Common myeloid progenitor, CD34-positive (primary cell): ENCODE data around the gene MAP3K12.
"Not testable (repeated sequence)": the region's sequence is repeated elsewhere in the genome, so short reads cannot be mapped to it uniquely, and the experiment has no call there.

Experiments
- CTCF ChIA-PET: fragments of 350-600 bp; sonication (Branson Sonifier 250); formaldehyde crosslinking; loops from one replicate; lab custom pipeline; 2021; ENCODE audit warnings: antibody characterized with exemption; lab: Charles Lee
- POLR2A ChIA-PET: fragments of 350-600 bp; sonication (Branson Sonifier 250); formaldehyde crosslinking; loops from one replicate; lab custom pipeline; 2021; ENCODE audit warnings: antibody characterized with exemption; lab: Charles Lee
- DNase-seq, 3 donors: peaks; one replicate each; pipeline versions ENCODE4 v3.0.0 to v3.0.0-alpha.2; 2013
- H3K27ac ChIP-seq, 2 experiments: 1 replicate in 1 of 2; 2 replicates in 1 of 2; pipeline ENCODE4 v1.7.0; 2013; ENCODE audit warnings: inconsistent platforms in 2 of 2, low read length in 2 of 2, mild to moderate bottlenecking in 2 of 2, low read depth in 1 of 2, moderate library complexity in 1 of 2; ENCODE audit not compliant: severe bottlenecking in 2 of 2, insufficient read depth in 1 of 2, poor library complexity in 1 of 2
- H3K27me3 ChIP-seq, 5 experiments: replicated peaks in 2 of 5; 1 replicate in 3 of 5; 2 replicates in 2 of 5; pipeline versions ENCODE4 v1.6.1 to v1.7.0; 2013; ENCODE audit warnings: low read length in 4 of 5, mild to moderate bottlenecking in 2 of 5, moderate library complexity in 2 of 5, inconsistent platforms in 1 of 5; ENCODE audit not compliant: insufficient read depth in 5 of 5, control insufficient read depth in 4 of 5
- H3K36me3 ChIP-seq, 4 experiments: 1 replicate in 2 of 4; 2 replicates in 2 of 4; pipeline versions ENCODE4 v1.6.1 to v1.7.0; 2013; ENCODE audit warnings: low read length in 3 of 4, control low read depth in 1 of 4, mild to moderate bottlenecking in 1 of 4; ENCODE audit not compliant: control insufficient read depth in 4 of 4, insufficient read depth in 4 of 4
- H3K4me1 ChIP-seq, 4 experiments: 1 replicate in 3 of 4; 2 replicates in 1 of 4; pipeline versions ENCODE4 v1.6.1 to v1.7.1; 2013; ENCODE audit warnings: low read length in 3 of 4, mild to moderate bottlenecking in 3 of 4, control low read depth in 1 of 4, inconsistent platforms in 1 of 4, moderate library complexity in 1 of 4; ENCODE audit not compliant: control insufficient read depth in 4 of 4, insufficient read depth in 4 of 4; ENCODE audit errors: control extremely low read depth in 1 of 4
- H3K4me3 ChIP-seq, 7 experiments: 1 replicate in 4 of 7; 2 replicates in 3 of 7; pipeline versions ENCODE4 v1.5.1 to v1.7.0; 2013; ENCODE audit warnings: mild to moderate bottlenecking in 7 of 7, low read length in 6 of 7, moderate library complexity in 6 of 7, inconsistent platforms in 2 of 7, low read depth in 2 of 7, control low read depth in 1 of 7; ENCODE audit not compliant: insufficient read depth in 4 of 7, control insufficient read depth in 1 of 7; ENCODE audit errors: extremely low read depth in 1 of 7
- H3K9me3 ChIP-seq, 5 experiments: 1 replicate in 4 of 5; 2 replicates in 1 of 5; pipeline versions ENCODE4 v1.6.1 to v1.7.1; 2013; ENCODE audit warnings: low read length in 4 of 5, mild to moderate bottlenecking in 2 of 5, inconsistent platforms in 1 of 5, low read depth in 1 of 5, moderate library complexity in 1 of 5; ENCODE audit not compliant: control insufficient read depth in 4 of 5, insufficient read depth in 2 of 5; ENCODE audit errors: control extremely low read depth in 1 of 5
- WGBS: methylation state at CpG from one replicate; pipeline ENCODE4 v1.1.5; 2013; ENCODE audit not compliant: insufficient coverage; 5-methylcytosine and 5-hydroxymethylcytosine counted together

The MAP3K12 gene

DNA sequence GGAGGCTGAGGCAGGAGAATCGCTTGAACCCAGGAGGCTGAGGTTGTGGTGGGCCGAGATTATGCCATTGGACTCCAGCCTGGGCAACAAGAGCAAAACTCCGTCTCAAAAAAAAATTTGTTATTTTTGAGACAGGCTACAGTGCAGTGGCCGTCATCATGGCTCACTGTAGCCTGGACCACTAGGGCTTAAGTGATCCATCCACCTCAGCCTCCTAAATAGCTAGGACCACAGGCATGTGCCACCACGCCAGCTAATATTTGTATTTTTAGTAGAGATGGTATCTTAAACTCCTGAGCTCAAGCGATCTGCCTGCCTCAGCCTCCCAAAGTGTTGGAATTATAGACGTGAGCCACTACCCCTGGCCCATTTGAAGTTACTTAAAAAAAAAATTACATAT, 48.3 kb downstream of the MAP3K12 start:
- DNase-seq, result no peak
- WGBS, result 95% methylated on average over 4 of the region's 7 CpGs
- H3K36me3 ChIP-seq, result peaks cover 14 to 41% (median 26%) of the 10 kb centered on the region in 4 experiments
- no peak overlapping the region for H3K27ac ChIP-seq
- H3K9me3 ChIP-seq, result no peaks in the 10 kb centered on the region
- peaks cover 8 to 20% (median 13%) of the 10 kb centered on the region in 4 experiments for H3K4me1 ChIP-seq
- no peak overlapping the region for H3K4me3 ChIP-seq
- ChIA-PET CTCF (interaction anchor here (0.6 to 1.0 kb wide), 6 partner anchors 25 to 85 kb away, joined by 3 read pairs; partner anchors contain the start of gene TARBP2), POLR2A (interaction anchor here (0.9 to 1.0 kb wide), 2 partner anchors 10 to 50 kb away, joined by 3 read pairs; partner anchors contain the start of genes PRR13 and TARBP2)
- no peaks in the 10 kb centered on the region for H3K27me3 ChIP-seq

DNA sequence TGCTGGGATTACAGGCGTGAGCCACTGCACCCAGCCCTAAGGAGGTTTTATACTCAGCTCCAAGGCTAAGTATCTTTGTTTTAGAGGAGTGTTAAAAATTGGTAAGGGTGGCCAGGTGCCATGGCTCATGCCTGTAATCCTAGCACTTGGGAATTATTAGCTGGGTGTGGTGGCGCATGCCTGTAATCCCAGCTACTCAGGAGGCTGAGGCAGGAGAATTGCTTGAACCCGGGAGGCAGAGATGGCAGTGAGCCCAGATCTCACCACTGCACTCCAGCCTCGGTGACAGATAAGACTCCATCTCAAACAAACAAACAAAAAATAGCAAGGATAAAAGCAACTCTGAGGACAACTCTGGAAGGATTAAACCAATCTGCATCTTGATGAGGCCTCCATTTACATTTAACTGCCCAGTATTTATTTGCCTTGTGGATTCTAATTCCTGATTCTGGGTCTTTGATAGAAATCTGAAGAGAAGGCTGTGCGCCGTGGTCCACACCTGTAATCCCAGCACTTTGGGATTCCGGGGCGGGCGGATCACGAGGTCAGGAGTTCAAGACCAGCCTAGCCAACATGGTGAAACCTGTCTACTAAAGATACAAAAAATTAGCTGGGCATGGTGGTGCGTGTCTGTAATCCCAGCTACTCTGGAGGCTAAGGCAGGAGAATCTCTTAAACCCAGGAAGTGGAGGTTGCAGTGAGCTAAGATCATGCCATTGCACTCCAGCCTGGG, 54.5 kb downstream of the MAP3K12 start:
- H3K9me3 ChIP-seq, DNase-seq, H3K27me3 ChIP-seq, H3K4me3 ChIP-seq, H3K27ac ChIP-seq, POLR2A ChIA-PET, CTCF ChIA-PET: not testable (repeated sequence)
- 90% methylated on average over 4 of the region's 11 CpGs for WGBS
- Histone ChIP-seq H3K4me1 (peaks cover 4 to 24% (median 23%) of the 10 kb centered on the region in 4 experiments), H3K36me3 (peaks cover 5 to 35% (median 24%) of the 10 kb centered on the region in 4 experiments)

DNA sequence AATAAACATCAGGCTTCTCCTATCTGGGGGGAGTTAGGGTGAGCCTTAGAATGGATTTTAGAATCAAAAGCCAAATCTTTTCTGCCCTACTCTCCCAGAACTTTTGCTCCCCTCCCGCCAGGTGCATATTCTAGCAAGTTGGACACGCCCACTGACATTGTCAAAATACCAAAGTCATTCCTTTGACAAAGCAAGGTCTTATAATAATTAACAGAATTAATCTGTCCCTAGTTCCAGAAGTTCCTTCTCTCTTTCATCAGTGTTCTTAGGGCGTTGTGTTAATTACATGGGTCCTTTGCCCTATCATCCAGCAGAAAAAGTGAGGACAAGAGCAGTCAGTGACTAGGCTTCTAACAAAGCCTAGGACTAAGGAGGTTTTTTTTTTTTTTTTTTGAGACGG, 55.3 kb downstream of the MAP3K12 start:
- ChIA-PET POLR2A (no interaction called here), CTCF (no interaction called here)
- H3K36me3 ChIP-seq, result peaks cover 5 to 35% (median 22%) of the 10 kb centered on the region in 4 experiments
- H3K27ac ChIP-seq, result peak overlapping the region in 1 of 2 experiments; percentile 29
- peaks cover 4 to 24% (median 23%) of the 10 kb centered on the region in 4 experiments for H3K4me1 ChIP-seq
- no peaks in the 10 kb centered on the region for H3K9me3 ChIP-seq
- DNase-seq, result no peak
- no peaks in the 10 kb centered on the region for H3K27me3 ChIP-seq
- 100% methylated on average over 2 of the region's 4 CpGs for WGBS
- H3K4me3 ChIP-seq, result no peak overlapping the region

DNA sequence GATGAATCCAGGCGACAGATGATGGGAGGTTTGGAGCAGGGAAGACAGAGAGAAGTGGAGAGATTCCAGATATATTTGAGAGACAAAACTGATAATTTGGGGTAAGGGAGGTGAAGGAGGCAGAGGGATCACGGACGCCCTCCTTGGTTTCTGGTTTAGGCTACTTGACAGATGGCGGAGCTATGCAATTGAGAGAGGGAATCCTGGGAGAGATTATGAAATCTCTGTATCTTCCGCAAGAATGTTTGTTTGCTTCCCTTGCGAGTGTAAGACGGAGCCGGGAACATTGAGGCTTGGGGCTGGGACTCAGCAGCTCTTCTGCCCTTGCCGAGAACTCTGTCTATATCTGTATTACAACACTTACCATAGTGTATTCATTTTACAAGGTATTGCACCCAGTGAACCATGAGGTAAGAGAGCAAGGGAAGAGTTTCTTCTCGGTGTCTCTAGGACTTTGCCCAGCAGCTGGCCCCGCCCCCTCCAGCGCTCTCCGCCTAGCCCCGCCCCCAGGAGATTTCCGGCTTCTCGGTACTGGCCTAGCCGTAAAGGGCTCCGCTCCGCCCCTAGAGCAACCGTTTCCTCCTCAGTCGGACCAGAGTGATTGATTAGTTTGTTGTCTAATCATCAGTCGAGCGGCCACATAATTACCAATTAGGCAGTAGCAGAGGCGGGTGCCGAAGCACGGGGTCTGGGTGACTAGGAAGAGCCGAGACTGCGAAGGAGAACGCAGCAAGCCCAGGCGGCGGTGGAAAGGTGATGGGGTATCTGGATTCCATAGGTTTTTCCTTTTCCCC, 58.0 kb downstream of the MAP3K12 start, which contains the start of gene PRR13:
Gene PRR13 (plus strand): TSS at position 695 of the 794 bp plus-strand sequence. CDS start 981 bp downstream, outside the sequence.
- H3K4me1 ChIP-seq, result peaks cover 4 to 24% (median 23%) of the 10 kb centered on the region in 4 experiments
- H3K9me3 ChIP-seq, result no peaks in the 10 kb centered on the region
- POLR2A ChIA-PET, result interaction anchor here (0.7 to 1.0 kb wide), 3 partner anchors 10 to 62 kb away, joined by 3 read pairs; no protein-coding TSS in a partner anchor
- H3K4me3 ChIP-seq, result peak within 1 kb of the TSS; percentile 67 to 98 (median 94)
- peak; percentile 99 to 100 (median 100) for DNase-seq
- peaks cover 3 to 19% (median 13%) of the 10 kb centered on the region in 4 experiments for H3K36me3 ChIP-seq
- H3K27me3 ChIP-seq, result no peaks in the 10 kb centered on the region
- peak within 1 kb of the TSS; percentile 78 to 92 for H3K27ac ChIP-seq
- under 1% methylated on average over 26 of the region's 31 CpGs for WGBS
- CTCF ChIA-PET, result interaction anchor here (1.3 to 1.5 kb wide), 5 partner anchors 9 to 114 kb away, joined by 3 to 5 read pairs (median 3); no protein-coding TSS in a partner anchor

DNA sequence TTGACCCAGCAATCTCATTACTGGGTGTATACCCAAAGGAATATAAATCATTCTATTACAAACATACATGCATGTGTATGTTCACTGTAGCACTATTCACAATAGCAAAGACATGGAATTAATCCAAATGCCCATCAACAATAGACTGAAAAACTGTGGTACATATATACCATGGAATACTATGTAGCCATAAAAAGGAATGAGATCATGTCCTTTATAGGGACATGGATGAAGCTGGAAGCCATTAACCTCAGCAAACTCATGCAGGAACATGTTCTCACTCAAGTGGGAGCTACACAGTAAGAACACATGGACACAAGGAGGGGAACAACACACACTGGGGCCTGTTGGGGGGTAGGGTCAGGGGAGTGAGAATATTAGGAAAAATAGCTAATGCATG, 59.7 kb downstream of the MAP3K12 start:
- DNase-seq, H3K27me3 ChIP-seq, H3K27ac ChIP-seq, H3K4me3 ChIP-seq, H3K9me3 ChIP-seq, H3K36me3 ChIP-seq: not testable (repeated sequence)
- ChIA-PET CTCF (interaction anchor here (0.6 to 1.5 kb wide), 7 partner anchors 17 to 141 kb away, joined by 3 read pairs; no protein-coding TSS in a partner anchor), POLR2A (interaction anchor here (0.6 kb wide), 1 partner anchor 126 kb away, joined by 7 read pairs; no protein-coding TSS in a partner anchor)
- H3K4me1 ChIP-seq, result peaks cover 4 to 24% (median 23%) of the 10 kb centered on the region in 4 experiments

DNA sequence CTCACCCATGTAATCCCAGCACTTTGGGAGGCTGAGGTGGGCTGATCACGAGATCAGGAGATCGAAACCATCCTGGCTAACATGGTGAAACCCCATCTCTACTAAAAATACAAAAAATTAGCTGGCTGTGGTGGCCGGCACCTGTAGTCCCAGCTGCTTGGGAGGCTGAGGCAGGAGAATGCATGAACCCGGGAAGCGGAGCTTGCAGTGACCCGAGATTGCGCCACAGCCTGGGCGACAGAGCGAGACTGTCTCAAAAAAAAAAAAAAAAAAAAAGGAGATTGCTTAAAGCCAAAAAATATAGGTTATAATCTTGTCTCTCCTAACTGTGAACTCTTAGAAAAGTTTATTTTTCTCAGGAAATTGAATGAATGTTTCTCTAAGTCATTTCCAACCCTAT, 63.9 kb downstream of the MAP3K12 start:
- H3K27ac ChIP-seq, H3K4me3 ChIP-seq, H3K27me3 ChIP-seq, H3K36me3 ChIP-seq, DNase-seq, POLR2A ChIA-PET, H3K4me1 ChIP-seq, H3K9me3 ChIP-seq: not testable (repeated sequence)
- WGBS, result 97% methylated on average over 6 of the region's 9 CpGs
- CTCF ChIA-PET, result interaction anchor here (1.2 kb wide), 1 partner anchor 83 kb away, joined by 3 read pairs; no protein-coding TSS in a partner anchor
